NCI-H187 (cell line): Measurements from ENCODE around the gene VPS33A.
A peak's percentile ranks its signal among the peaks of the same experiment; 100 is the strongest.

ENCODE experiments used
- DNase-seq, 2 experiments: peaks; one replicate each; lab custom pipeline; 2025; lab: John Stamatoyannopoulos, UW

VPS33A gene

DNA sequence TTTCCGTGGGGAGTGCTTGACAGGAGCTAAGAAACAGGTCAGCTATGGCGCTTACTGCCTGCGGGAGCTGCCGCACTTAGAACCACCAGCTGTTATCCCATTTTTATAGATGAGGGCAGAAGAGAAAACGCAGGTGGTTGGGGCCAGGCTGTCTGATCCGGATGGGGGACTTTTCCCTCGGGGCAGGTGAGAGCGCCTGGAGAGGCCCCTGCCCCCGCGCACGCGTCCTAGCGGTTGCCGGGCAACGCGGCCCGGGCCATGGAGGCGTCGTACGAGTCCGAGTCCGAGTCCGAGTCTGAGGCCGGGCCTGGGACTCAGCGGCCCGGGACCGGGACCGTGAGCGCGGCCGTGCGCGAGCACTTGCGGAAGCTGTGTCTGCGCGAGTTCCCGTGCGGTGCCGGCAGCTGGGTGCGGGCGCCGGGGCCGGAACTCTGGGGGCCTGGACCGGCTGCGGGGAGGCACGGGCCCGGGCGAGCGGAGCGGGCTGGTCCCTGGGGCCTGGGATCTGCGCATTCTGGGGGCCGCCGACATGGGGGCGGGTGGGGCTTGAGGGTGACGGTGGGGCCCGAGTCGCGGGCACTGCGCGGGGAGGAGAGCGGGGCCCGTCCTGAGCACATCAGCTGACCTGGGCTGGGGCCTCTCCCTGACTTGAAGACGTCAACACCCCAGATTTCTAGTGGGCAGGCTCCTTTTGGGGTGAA, 83.3 kb downstream of the VPS33A start, which contains the start of gene LRRC43:
LRRC43 (plus strand) TSS at position 237 of the 701 bp plus-strand sequence; CDS start at position 259, 22 bp downstream.
- peak in 1 of 2 experiments; percentile 74 for DNase-seq
